Frontal cortex (tissue), 4 donors: ENCODE results near the gene SEMA6D. TPM values are rescaled to one million over a fixed set of nuclear protein-coding genes. Genes with fewer than 3 reads are reported as not detected.

ENCODE experiments used
- DNase-seq, 2 donors: peaks; one replicate each; pipeline ENCODE4 v3.0.0; 2012; ENCODE audit warnings: low spot score in 2 of 2
- FAIRE-seq: peaks from 2 replicates; lab custom pipeline; 2012; peaks lifted over from hg19 to GRCh38; lab: Jason Lieb, UNC
- total RNA-seq: library from RNA; depleted of rRNA; stranded (reverse); fragments of >200 nt; gene quantifications from one replicate; pipeline ENCODE4 v1.2.3, GENCODE V29; 2014
- donor health status: control.
- donor health status: control.
- donor health status: control.

Gene SEMA6D
- total RNA-seq, 1 donor from 2014 or later, result 49.3 TPM

DNA sequence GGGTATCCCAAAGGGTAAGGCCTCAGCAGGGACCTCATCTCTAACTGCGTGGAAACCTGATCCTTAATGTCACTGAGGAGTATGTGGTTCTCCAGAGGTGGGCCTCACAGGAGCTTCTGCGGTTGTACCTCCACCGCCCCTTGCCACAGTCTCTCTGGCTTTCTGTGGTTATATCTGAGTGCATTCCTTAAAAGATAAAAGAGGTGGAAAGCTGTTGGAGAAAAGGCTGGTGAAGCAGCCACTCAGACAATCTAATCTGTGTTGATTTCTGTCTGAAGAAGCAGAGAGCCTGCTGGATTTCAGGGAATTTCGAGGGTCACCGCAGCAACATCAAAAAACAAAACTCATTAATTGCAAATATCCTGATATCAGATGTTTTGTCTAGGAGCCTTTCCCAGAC lies 51.4 kb downstream of the SEMA6D start:
- no peak for FAIRE-seq
- DNase-seq, result no peak

- FAIRE-seq (no peak), DNase-seq (no peak)
Measured at GRCh38 chr15:47769166-47769565, 51.9 kb downstream of the SEMA6D start.

- no peak for DNase-seq
Measured at GRCh38 chr15:47773143-47773542, 55.8 kb downstream of the SEMA6D start.

GRCh38 chr15:47778263-47778770 lies 61.0 kb downstream of the SEMA6D start:
- no peak for DNase-seq
- no peak for FAIRE-seq

More at GRCh38 chr15:47773143-47773542, 55.8 kb downstream of the SEMA6D start:
- no peak for FAIRE-seq

DNA sequence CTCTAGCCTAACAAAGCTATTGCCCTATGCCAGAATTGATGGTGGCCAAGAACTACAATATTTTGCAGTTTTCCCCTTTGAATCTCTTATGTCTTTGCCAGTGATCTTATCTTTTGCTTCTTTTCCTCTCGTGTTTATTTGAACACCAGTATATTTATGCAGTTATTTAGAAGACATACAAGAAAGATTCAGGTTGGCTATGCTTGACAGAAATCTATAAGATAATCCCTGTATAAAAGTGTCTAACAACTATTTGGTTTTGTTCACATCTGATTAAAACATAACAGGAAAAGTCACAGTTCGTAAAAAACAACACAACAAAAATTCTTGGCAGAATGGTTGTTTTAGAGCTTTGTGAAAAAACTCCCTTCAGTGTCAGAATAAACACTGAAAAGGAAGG lies 63.7 kb downstream of the SEMA6D start:
- DNase-seq, result no peak
- FAIRE-seq, result no peak

DNA sequence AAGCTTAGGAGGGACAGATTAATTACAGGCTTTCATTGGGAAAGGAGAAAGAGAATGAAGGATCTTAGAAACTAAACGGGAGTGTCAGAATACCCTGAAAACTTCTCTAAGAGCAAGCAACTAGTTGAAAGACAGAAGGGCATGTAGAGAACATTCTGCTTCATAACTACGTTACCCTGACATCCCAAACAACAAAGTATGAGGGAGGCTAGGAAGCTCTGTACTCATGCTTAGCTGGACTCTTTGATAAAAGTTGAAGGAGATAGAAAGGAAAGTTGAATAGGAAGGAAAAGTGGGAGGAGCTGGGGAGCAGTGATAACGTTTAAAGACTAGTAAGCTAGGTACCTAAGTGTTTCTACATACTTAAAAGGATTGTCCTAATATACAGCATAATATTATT lies 64.2 kb downstream of the SEMA6D start:
- FAIRE-seq (no peak), DNase-seq (no peak)

- no peak for FAIRE-seq
- DNase-seq, result no peak
Measured at GRCh38 chr15:47784820-47785219, 67.5 kb downstream of the SEMA6D start.

- no peak for FAIRE-seq
- DNase-seq, result no peak
Measured at GRCh38 chr15:47786371-47786770, 69.1 kb downstream of the SEMA6D start.

GRCh38 chr15:47787875-47788274 lies 70.6 kb downstream of the SEMA6D start:
- no peak for FAIRE-seq
- no peak for DNase-seq

- FAIRE-seq (no peak), DNase-seq (no peak)
Measured at GRCh38 chr15:47788685-47789084, 71.4 kb downstream of the SEMA6D start.

DNA sequence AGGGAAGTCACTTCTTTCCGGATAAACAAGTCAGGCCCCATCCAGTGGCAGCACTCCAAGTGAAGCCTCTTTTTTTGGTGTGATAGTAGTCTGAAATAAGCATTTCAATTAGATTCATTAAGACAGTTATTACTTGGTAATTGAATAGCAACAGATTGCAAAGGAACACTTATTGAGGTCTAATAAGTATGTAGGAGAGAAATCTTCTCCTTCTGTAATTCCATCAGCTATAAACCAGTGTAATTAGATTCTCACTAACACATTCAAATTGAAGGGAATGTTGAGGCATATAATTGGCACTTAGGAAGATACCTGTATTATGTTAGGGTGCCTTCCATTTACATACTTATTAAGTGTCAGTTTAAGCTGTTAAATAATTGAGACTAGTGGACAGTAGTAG lies 73.9 kb downstream of the SEMA6D start:
- no peak for FAIRE-seq

DNA sequence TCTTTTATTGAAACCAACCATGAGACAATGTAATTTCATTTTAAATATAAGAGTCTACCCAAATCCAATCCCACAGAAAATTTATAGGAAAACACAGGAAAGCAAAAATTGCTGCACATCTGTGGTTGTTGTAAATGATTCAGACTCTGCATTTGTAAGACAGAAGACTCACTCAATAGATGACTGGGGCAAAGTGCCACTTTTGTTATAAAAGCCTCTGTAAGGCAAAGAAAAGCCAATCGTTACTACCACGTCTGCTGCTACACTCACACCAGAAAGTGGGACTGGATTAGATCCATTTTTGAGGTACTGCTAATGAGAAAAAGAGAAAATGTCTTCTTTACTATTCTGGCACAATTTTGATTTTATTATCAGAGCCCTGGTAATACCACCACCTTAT lies 74.9 kb downstream of the SEMA6D start:
- DNase-seq, result peak in 1 of 2 donors; percentile 4
- FAIRE-seq, result no peak

More for the DNA sequence above, 73.9 kb downstream of the SEMA6D start:
- no peak for DNase-seq

DNA sequence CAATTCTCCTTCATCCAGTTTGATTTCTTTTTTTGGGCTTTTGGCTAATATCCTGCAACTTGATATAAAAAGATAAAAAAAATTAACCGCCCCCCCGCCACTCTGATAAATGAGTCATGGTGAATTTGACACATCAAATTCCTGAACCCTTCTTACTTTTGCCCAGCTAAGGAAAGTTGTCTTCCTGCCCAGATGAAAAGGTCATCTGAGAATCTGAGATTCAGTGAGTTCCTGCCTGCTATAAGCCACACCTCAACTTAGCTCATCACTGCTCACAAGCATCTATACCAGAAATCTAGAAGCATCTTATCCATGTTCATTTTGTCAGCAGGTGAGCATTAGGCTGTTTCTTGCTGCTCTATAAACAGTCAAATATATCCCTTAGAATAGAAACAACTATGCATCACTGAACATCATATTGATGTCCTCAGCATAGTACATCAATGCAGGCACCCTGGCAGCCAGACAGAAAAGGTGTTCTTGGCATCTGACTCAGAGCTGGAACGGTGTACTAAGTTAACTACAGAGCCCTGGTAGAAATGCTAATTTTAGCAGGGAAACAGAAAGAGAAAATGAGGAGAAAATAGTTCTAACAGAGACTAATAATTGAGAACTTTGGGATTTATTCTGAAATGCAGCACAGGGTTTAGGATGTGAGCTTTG lies 77.1 kb downstream of the SEMA6D start:
- no peak for DNase-seq
- no peak for FAIRE-seq

GRCh38 chr15:47795864-47796263 lies 78.6 kb downstream of the SEMA6D start:
- no peak for FAIRE-seq
- DNase-seq, result no peak

GRCh38 chr15:47796339-47796738 lies 79.0 kb downstream of the SEMA6D start:
- DNase-seq (no peak), FAIRE-seq (no peak)

GRCh38 chr15:47796830-47797229 lies 79.5 kb downstream of the SEMA6D start:
- FAIRE-seq (no peak), DNase-seq (no peak)

GRCh38 chr15:47801522-47801921 lies 84.2 kb downstream of the SEMA6D start:
- FAIRE-seq (no peak), DNase-seq (no peak)

DNA sequence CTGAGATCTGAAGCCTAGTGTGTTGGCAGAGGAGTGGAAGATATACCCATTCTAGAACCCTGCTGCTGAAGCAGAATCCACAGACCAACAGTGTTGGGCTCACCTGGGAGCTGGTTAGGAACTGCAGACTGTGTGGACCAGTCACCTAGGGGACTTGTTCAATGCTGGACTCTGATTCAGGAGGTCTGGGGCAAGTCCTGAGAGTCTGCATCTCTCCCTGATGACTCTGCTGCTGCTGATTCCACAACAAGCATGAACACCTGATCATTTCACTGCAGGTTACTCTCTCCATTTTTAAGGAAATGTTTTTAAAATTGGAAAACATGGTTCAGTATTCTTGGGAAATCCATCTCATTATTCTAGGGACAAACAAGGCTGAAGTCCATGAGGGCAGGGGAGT lies 84.9 kb downstream of the SEMA6D start:
- FAIRE-seq, result no peak

DNA sequence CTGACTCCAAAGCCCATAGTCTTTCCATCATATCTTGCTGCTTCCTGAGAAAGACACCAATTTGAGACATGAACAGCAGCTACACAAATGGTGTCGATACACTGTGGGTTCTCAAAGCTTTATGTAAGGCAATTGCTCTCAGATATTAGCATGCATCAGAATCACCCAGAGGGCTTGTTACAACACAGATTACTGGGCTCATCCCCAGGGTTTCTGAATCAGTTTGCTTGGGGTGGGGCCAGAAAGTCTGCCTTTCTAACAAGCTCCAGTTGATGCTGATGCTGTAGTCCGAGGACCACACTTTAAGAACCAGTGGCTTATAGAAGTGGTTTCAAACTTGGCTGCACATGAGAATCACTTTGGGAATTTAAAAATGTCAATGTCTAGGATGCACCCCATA lies 86.5 kb downstream of the SEMA6D start:
- DNase-seq (no peak), FAIRE-seq (no peak)

More for the DNA sequence above, 84.9 kb downstream of the SEMA6D start:
- no peak for DNase-seq

DNA sequence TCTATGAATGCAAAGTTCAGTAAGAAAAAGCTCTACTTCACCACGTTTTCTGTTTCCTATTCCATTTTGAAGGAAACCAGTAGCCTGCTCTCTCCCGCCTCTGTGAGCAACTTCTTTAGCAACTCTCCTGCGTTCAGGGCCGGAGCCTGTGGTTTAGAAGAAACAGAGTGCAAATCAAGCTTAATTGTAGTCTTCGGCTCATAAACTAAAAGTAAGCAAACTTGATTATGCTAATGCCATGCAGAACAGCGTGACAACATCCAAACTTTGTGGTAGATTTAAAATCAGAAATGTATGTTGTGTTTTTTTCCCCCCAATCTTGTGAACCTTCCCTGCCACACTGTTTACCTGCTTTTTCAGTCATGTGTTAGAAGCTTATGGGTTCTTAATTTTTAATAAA lies 87.4 kb downstream of the SEMA6D start:
- DNase-seq (no peak), FAIRE-seq (no peak)

GRCh38 chr15:47806008-47806407 lies 88.7 kb downstream of the SEMA6D start:
- no peak for FAIRE-seq
- no peak for DNase-seq

GRCh38 chr15:47811172-47811571 lies 93.9 kb downstream of the SEMA6D start:
- FAIRE-seq (no peak), DNase-seq (no peak)
